ENCODE data around the gene PTK6. TPM values are rescaled to one million over a fixed set of nuclear protein-coding genes. Genes with fewer than 3 reads are reported as not detected.

PTK6 gene
- total RNA-seq, 2 experiments from 2014 or later = 0.13 to 2.0 TPM

DNA sequence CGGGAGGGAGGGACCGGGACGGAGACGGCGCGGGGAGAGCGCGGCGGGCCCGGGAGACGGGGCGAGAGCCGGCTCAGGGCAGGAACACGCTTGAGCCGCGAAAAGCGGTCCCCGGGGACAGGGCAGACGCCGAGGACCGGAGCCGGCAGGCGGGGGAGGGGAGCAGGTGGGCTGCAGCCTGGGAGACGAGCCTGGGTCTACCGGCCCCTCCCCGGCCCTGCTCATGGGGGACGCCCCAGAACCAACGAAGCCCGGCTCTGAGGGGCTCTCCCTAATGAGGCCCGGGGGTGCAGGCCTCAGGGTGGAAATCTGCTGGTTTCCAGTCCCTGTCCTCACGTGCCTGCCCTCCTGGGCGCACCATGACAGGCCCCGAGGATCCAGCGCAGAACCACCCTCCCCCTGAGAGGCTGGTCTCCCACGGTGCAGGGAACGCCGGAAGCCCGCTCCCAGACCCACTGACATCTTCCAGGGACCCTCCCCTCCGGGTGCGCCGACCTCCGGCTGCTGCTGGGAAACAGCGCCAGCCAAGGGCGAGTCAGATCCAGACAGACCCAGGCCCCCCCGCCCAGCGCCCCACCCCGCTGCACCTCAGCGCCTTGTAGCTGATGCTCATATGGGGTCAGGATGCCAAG, 37.7 kb downstream of the PTK6 start:
- ChIA-PET POLR2A (no interaction called here), CTCF (ENCODE audit: unreplicated experiment) (no interaction called here)
- H4K20me1 ChIP-seq (ENCODE audit: insufficient read depth, low read length) = no peaks in the 10 kb centered on the region
- no TSS peak for BruUV-seq (replicated peaks)
- peaks cover 14% of the 10 kb centered on the region for H3K4me1 ChIP-seq (ENCODE audit: insufficient read depth, low read length, poor library complexity, severe bottlenecking)
- no peaks in the 10 kb centered on the region for H3K36me3 ChIP-seq (ENCODE audit: insufficient read depth, low read length)
- TF ChIP-seq, protein P1, sequence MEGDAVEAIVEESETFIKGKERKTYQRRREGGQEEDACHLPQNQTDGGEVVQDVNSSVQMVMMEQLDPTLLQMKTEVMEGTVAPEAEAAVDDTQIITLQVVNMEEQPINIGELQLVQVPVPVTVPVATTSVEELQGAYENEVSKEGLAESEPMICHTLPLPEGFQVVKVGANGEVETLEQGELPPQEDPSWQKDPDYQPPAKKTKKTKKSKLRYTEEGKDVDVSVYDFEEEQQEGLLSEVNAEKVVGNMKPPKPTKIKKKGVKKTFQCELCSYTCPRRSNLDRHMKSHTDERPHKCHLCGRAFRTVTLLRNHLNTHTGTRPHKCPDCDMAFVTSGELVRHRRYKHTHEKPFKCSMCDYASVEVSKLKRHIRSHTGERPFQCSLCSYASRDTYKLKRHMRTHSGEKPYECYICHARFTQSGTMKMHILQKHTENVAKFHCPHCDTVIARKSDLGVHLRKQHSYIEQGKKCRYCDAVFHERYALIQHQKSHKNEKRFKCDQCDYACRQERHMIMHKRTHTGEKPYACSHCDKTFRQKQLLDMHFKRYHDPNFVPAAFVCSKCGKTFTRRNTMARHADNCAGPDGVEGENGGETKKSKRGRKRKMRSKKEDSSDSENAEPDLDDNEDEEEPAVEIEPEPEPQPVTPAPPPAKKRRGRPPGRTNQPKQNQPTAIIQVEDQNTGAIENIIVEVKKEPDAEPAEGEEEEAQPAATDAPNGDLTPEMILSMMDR (conservative IDR thresholded peaks at IDR 0.05; ENCODE audit: low read length) = no peak
- TF ChIP-seq EZH2phosphoT487 (IDR thresholded peaks at IDR 0.05; ENCODE audit: borderline replicate concordance, low read depth, low read length) = no peak
- H3K4me3 ChIP-seq (ENCODE audit: low read depth, low read length, poor library complexity, severe bottlenecking) = no peak overlapping the region
- H3K4me2 ChIP-seq (ENCODE audit: low read length) = no peak overlapping the region; the same call in 1 of the 2 replicates
- no peaks in the 10 kb centered on the region for H3K9me3 ChIP-seq (ENCODE audit: low read length)
- intact Hi-C loops (cut with micrococcal nuclease; ENCODE audit: unreplicated experiment) = no loop called here
- no peak overlapping the region for H2AFZ ChIP-seq (ENCODE audit: low read length)
- no peak overlapping the region for H3K27ac ChIP-seq (ENCODE audit: low read depth, low read length, poor library complexity, severe bottlenecking)
- no peaks in the 10 kb centered on the region for H3K79me2 ChIP-seq (ENCODE audit: insufficient read depth, low read depth, low read length)
- DNase-seq (ENCODE audit: low spot score) = no peak
- H3K9me2 ChIP-seq (ENCODE audit: insufficient read depth, low read length) = no peaks in the 10 kb centered on the region

DNA sequence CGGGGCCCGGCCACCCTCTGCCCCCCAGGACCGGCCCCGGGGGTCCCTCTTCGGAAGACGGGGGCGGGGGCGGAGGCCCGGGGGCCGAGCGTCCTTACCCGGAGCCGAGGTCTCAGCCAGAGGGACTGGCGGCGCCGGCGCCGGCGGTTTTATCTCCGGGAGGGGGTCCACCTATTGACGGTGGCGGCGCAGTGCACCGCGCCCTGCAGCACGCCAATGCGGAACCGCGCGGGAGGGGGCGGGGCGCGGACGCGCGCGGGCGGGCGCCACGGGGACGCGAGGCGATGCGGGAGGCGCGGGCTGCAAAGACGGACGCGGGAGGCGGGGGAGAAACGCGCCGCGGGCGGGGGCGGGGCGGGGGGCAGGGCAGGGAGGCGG, 38.2 kb downstream of the PTK6 start, which contains the start of gene EEF1A2:
Gene EEF1A2, minus strand, starts transcription at position 124 of the 378 bp plus-strand sequence. CDS start 1,320 bp downstream, outside the sequence.
- ChIA-PET CTCF (ENCODE audit: unreplicated experiment) (no interaction called here), POLR2A (no interaction called here)
- H3K4me2 ChIP-seq (ENCODE audit: low read length) = peak within 1 kb of the TSS; percentile 40; the same call in 1 of the 2 replicates
- no peaks in the 10 kb centered on the region for H3K9me3 ChIP-seq (ENCODE audit: low read length)
- no peaks in the 10 kb centered on the region for H3K36me3 ChIP-seq (ENCODE audit: insufficient read depth, low read length)
- H4K20me1 ChIP-seq (ENCODE audit: insufficient read depth, low read length) = no peaks in the 10 kb centered on the region
- no peaks in the 10 kb centered on the region for H3K79me2 ChIP-seq (ENCODE audit: insufficient read depth, low read depth, low read length)
- BruUV-seq (replicated peaks) = no TSS peak
- H3K4me3 ChIP-seq (ENCODE audit: low read depth, low read length, poor library complexity, severe bottlenecking) = peak within 1 kb of the TSS; percentile 33
- TF ChIP-seq, protein P1 (conservative IDR thresholded peaks at IDR 0.05; ENCODE audit: low read length) = no peak
- no peak for TF ChIP-seq EZH2phosphoT487 (IDR thresholded peaks at IDR 0.05; ENCODE audit: borderline replicate concordance, low read depth, low read length)
- intact Hi-C loops (cut with micrococcal nuclease; ENCODE audit: unreplicated experiment) = no loop called here
- peaks cover 14% of the 10 kb centered on the region for H3K4me1 ChIP-seq (ENCODE audit: insufficient read depth, low read length, poor library complexity, severe bottlenecking)
- H3K9me2 ChIP-seq (ENCODE audit: insufficient read depth, low read length) = no peaks in the 10 kb centered on the region
- DNase-seq (ENCODE audit: low spot score) = peak; percentile 37
- no peak within 1 kb of the TSS for H3K27ac ChIP-seq (ENCODE audit: low read depth, low read length, poor library complexity, severe bottlenecking)
- H2AFZ ChIP-seq (ENCODE audit: low read length) = no peak within 1 kb of the TSS
